ENCODE measurements around the gene ZNF507.
"Not testable (repeated sequence)": the region's sequence is repeated elsewhere in the genome, so short reads cannot be mapped to it uniquely, and the experiment has no call there.

ZNF507 gene

GRCh38 chr19:32421589-32422361 lies 76.4 kb downstream of the ZNF507 start:
- ChIA-PET POLR2A (no interaction called here), CTCF (no interaction called here)
- TF ChIP-seq L3MBTL2 (conservative IDR thresholded peaks at IDR 0.05) = no peak
- no peak for TF ChIP-seq SP1 (IDR thresholded peaks at IDR 0.05)
- no peak for TF ChIP-seq ARNT (IDR thresholded peaks at IDR 0.05)
- no peak for TF ChIP-seq LEF1 (IDR thresholded peaks at IDR 0.05; ENCODE audit: borderline replicate concordance)
- TF ChIP-seq SUZ12 (IDR thresholded peaks at IDR 0.05) = no peak
- TF ChIP-seq FOXK2 (IDR thresholded peaks at IDR 0.05) = no peak
- TF ChIP-seq PKNOX1 (IDR thresholded peaks at IDR 0.05) = no peak
- no peak for TF ChIP-seq HDGF (IDR thresholded peaks at IDR 0.05; ENCODE audit: borderline replicate concordance)
- no peak for TF ChIP-seq ZNF384 (IDR thresholded peaks at IDR 0.05)
- no peak for TF ChIP-seq ELF4 (IDR thresholded peaks at IDR 0.05)
- DNase-seq (ENCODE audit: extremely low spot score) = no peak

GRCh38 chr19:32422435-32422834 lies 77.0 kb downstream of the ZNF507 start:
- DNase-seq (ENCODE audit: extremely low spot score) = no peak
- no peak for TF ChIP-seq FOXA1 (IDR thresholded peaks at IDR 0.05)
- no peak for TF ChIP-seq LEF1 (IDR thresholded peaks at IDR 0.05; ENCODE audit: borderline replicate concordance)
- TF ChIP-seq BHLHE40 (IDR thresholded peaks at IDR 0.05; ENCODE audit: borderline replicate concordance) = no peak
- TF ChIP-seq ELF4 (IDR thresholded peaks at IDR 0.05) = no peak
- no peak for TF ChIP-seq FOXM1 (IDR thresholded peaks at IDR 0.05; ENCODE audit: borderline replicate concordance)
- TF ChIP-seq SP1 (IDR thresholded peaks at IDR 0.05) = no peak
- no peak for TF ChIP-seq L3MBTL2 (conservative IDR thresholded peaks at IDR 0.05)
- no peak for TF ChIP-seq ARNT (IDR thresholded peaks at IDR 0.05)
- POLR2A ChIA-PET = no interaction called here
- CTCF ChIA-PET = no interaction called here

GRCh38 chr19:32423944-32424343 lies 78.5 kb downstream of the ZNF507 start:
- CTCF ChIA-PET; POLR2A ChIA-PET; DNase-seq (ENCODE audit: extremely low spot score): not testable (repeated sequence)

GRCh38 chr19:32427536-32427935 lies 82.1 kb downstream of the ZNF507 start:
- ChIA-PET POLR2A (no interaction called here), CTCF (no interaction called here)
- TF ChIP-seq HDGF (IDR thresholded peaks at IDR 0.05; ENCODE audit: borderline replicate concordance) = no peak
- TF ChIP-seq TARDBP (IDR thresholded peaks at IDR 0.05) = no peak
- no peak for DNase-seq (ENCODE audit: extremely low spot score)

- DNase-seq (ENCODE audit: extremely low spot score) = no peak
- ChIA-PET CTCF (interaction anchor here (0.6 kb wide), 1 partner anchor 100 kb away, joined by 3 read pairs; no protein-coding TSS in a partner anchor), POLR2A (no interaction called here)
- TF ChIP-seq SUZ12 (IDR thresholded peaks at IDR 0.05) (no peak), SP1 (IDR thresholded peaks at IDR 0.05) (no peak), ZNF384 (IDR thresholded peaks at IDR 0.05) (no peak), NFRKB (IDR thresholded peaks at IDR 0.05) (no peak), ELF4 (IDR thresholded peaks at IDR 0.05) (no peak), BHLHE40 (IDR thresholded peaks at IDR 0.05; ENCODE audit: borderline replicate concordance) (no peak), FOXA1 (IDR thresholded peaks at IDR 0.05) (no peak), L3MBTL2 (conservative IDR thresholded peaks at IDR 0.05) (no peak), PKNOX1 (IDR thresholded peaks at IDR 0.05) (no peak), LEF1 (IDR thresholded peaks at IDR 0.05; ENCODE audit: borderline replicate concordance) (no peak), TARDBP (IDR thresholded peaks at IDR 0.05) (no peak), FOXK2 (IDR thresholded peaks at IDR 0.05) (no peak), CTBP1 (IDR thresholded peaks at IDR 0.05; ENCODE audit: borderline replicate concordance) (no peak), FOXM1 (IDR thresholded peaks at IDR 0.05; ENCODE audit: borderline replicate concordance) (no peak), ARNT (IDR thresholded peaks at IDR 0.05) (no peak), HDGF (IDR thresholded peaks at IDR 0.05; ENCODE audit: borderline replicate concordance) (no peak)
Measured at GRCh38 chr19:32436692-32437091, 91.3 kb downstream of the ZNF507 start.

- no peak for DNase-seq (ENCODE audit: extremely low spot score)
- ChIA-PET POLR2A (no interaction called here), CTCF (interaction anchor here (0.6 kb wide), 1 partner anchor 101 kb away, joined by 3 read pairs; no protein-coding TSS in a partner anchor)
- TF ChIP-seq L3MBTL2 (conservative IDR thresholded peaks at IDR 0.05) (no peak), FOXK2 (IDR thresholded peaks at IDR 0.05) (no peak), FOXA1 (IDR thresholded peaks at IDR 0.05) (no peak), HDGF (IDR thresholded peaks at IDR 0.05; ENCODE audit: borderline replicate concordance) (no peak), CTBP1 (IDR thresholded peaks at IDR 0.05; ENCODE audit: borderline replicate concordance) (no peak), NFRKB (IDR thresholded peaks at IDR 0.05) (no peak), FOXM1 (IDR thresholded peaks at IDR 0.05; ENCODE audit: borderline replicate concordance) (no peak)
Measured at GRCh38 chr19:32437096-32437495, 91.7 kb downstream of the ZNF507 start.

Data from HEK293T (cell line).